Tongue (tissue), 3 donors: Measurements from ENCODE around the gene AKAP10. TPM values are rescaled to one million over a fixed set of nuclear protein-coding genes. Genes with fewer than 3 reads are reported as not detected.
"Not testable (repeated sequence)": the region's sequence is repeated elsewhere in the genome, so short reads cannot be mapped to it uniquely, and the experiment has no call there.

Experiments
- DNase-seq: peaks from one replicate; pipeline ENCODE4 v3.0.0-alpha.2; 2015
- small RNA-seq: library from RNA; depleted of rRNA; stranded (forward); fragments of <200 nt; gene quantifications from one replicate; pipeline ENCODE3, GENCODE V24; 2014; ENCODE audit warnings: low replicate concordance
- total RNA-seq: library from RNA; depleted of rRNA; stranded (reverse); fragments of >200 nt; gene quantifications from one replicate; pipeline ENCODE4 v1.2.3, GENCODE V29; 2014

Gene AKAP10
- total RNA-seq, 1 donor from 2014 or later = 31.5 TPM

- peak; percentile 85 for DNase-seq
Measured at GRCh38 chr17:19867329-19868078, 110.1 kb downstream of the AKAP10 start, which contains the start of gene ULK2. Gene ULK2 (minus strand): TSS chr17:19867936. CDS start chr17:19867417, 519 bp downstream.

GRCh38 chr17:19867079-19867328 is 110.6 kb downstream of the AKAP10 start:
- peak; percentile 81 for DNase-seq

GRCh38 chr17:19865021-19865420 is 112.6 kb downstream of the AKAP10 start:
- DNase-seq = no peak

- not testable (repeated sequence) for DNase-seq
Measured at GRCh38 chr17:19860647-19861177, 116.9 kb downstream of the AKAP10 start.

GRCh38 chr17:19857640-19858039 is 120.0 kb downstream of the AKAP10 start:
- DNase-seq = no peak

Small RNA genes lying within 50 kb of the gene (small RNA-seq; reads per million reads assigned to genes)
- gene AC015726.2 = not detected

Other genes with a start within 250 kb of the AKAP10 start
- 17.1 TPM for gene ALDH3A1, start 229.5 kb downstream of the AKAP10 start, total RNA-seq
- 24.6 TPM for gene ULK2, start 109.9 kb downstream of the AKAP10 start, total RNA-seq
- gene SPECC1, start 31.5 kb upstream of the AKAP10 start, total RNA-seq = 23.1 TPM